ENCODE measurements around the gene CFAP43. TPM values are rescaled to one million over a fixed set of nuclear protein-coding genes. Genes with fewer than 3 reads are reported as not detected.
"Not testable (repeated sequence)": the region's sequence is repeated elsewhere in the genome, so short reads cannot be mapped to it uniquely, and the experiment has no call there.

CFAP43 gene
- total and polyA plus RNA-seq, 5 experiments from 2014 or later = 0.16 to 0.39 TPM; not detected in 3

DNA sequence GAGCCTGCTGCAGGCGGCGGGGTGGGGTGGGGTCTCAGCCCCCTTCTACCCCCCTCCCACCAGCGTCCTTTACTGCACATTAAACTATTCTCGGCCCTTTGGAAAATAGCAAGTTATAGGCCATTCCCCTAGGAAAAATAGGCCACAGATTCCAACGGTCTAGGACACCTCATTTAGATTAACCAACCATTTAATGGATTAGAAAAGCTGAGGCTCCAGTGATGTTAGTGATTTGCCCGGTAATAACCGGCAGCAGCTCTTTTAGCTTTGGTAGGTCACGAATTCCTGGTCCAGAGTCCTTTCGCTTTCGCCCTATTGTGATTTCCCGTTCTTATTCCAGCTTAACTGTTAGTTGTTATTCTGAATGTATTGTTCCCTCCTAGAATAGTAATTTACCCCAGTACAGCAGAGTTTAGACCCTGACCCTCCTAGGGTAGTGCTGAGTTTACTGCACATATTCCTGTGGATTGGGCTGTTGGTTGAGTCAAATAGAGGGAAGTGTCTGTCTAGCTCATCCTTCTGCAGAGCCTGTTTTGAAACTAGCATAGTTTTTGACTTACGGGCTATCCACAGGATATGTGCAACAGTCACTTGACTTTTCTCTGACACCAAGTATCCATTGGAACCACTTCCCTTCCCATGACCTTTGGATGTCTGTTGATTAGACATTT lies 23.3 kb upstream of the CFAP43 start:
- Mint-ChIP-seq H3K36me3 (peaks cover 0 to 32% (median 6%) of the 10 kb centered on the region in 3 donors), H3K27ac (peak overlapping the region; percentile 87 to 98 (median 96)), H3K4me1 (peaks cover 36 to 62% (median 58%) of the 10 kb centered on the region in 4 donors), H3K27me3 (peaks cover 0 to 4% (median 0%) of the 10 kb centered on the region in 5 donors), H3K4me3 (peak overlapping the region; percentile 91 to 99 (median 96)), H3K9me3 (no peaks in the 10 kb centered on the region)
- POLR2A ChIA-PET = interaction anchor here (1.0 to 3.0 kb wide), 6 partner anchors 11 to 355 kb away, joined by 3 to 16 read pairs (median 5); partner anchors contain the start of genes GSTO2 and ITPRIP
- ATAC-seq (peak; percentile 34 to 51), DNase-seq (peak in 2 of 10 donors; percentile 14 to 32)

DNA sequence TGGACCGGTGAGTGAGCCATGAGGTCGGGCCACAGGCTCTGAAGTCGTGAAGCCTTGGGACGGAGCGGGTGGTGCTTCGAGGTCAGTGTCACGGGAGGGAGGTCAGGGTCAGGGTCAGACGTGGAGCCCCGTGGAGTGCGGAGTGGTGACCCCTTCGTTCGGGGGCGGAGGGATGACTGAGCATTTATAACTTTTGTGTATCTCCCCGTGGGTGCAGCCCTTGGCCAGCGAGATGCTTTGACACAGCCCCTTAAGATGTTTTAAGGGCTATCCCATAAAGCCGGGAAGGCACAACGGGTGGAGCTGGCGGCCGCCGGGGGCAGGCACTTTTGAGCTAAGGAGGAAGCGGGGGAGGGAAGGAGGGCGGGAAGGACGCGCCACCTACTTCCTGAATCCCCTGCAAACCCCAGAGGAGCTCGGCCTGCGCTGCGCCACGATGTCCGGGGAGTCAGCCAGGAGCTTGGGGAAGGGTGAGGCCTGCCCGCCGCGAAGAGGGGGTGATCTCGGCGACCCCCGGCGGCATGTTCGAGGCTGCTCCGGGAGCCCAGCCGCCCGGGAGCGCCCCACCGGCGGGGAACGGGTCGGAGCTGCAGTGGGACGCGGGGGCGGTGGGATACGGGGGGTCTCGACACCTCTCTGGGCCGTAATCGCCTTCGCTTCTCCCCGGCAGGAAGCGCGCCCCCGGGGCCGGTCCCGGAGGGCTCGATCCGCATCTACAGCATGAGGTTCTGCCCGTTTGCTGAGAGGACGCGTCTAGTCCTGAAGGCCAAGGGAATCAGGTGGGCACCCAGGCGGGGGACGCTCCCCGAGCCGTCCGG lies 22.5 kb upstream of the CFAP43 start, which contains the start of gene GSTO1:
TSS of gene GSTO1 (plus strand) at position 400 of the 818 bp plus-strand sequence. CDS start at position 437, 37 bp downstream.
- POLR2A ChIA-PET = interaction anchor here (0.7 to 3.0 kb wide), 8 partner anchors 12 to 354 kb away, joined by 3 to 16 read pairs (median 6); partner anchors contain the start of genes GSTO2 and ITPRIP
- no peaks in the 10 kb centered on the region for H3K9me3 Mint-ChIP-seq
- peaks cover 0 to 26% (median 6%) of the 10 kb centered on the region in 3 donors for H3K36me3 Mint-ChIP-seq
- H3K27me3 Mint-ChIP-seq = peaks cover 0 to 4% (median 3%) of the 10 kb centered on the region in 5 donors
- H3K4me3 Mint-ChIP-seq = peak within 1 kb of the TSS; percentile 91 to 99 (median 96)
- ATAC-seq = peak; percentile 55 to 76
- DNase-seq = peak in 9 of 10 donors; percentile 20 to 74 (median 47)
- H3K4me1 Mint-ChIP-seq = peaks cover 30 to 54% (median 50%) of the 10 kb centered on the region in 4 donors
- H3K27ac Mint-ChIP-seq = peak within 1 kb of the TSS; percentile 90 to 98 (median 97)

DNA sequence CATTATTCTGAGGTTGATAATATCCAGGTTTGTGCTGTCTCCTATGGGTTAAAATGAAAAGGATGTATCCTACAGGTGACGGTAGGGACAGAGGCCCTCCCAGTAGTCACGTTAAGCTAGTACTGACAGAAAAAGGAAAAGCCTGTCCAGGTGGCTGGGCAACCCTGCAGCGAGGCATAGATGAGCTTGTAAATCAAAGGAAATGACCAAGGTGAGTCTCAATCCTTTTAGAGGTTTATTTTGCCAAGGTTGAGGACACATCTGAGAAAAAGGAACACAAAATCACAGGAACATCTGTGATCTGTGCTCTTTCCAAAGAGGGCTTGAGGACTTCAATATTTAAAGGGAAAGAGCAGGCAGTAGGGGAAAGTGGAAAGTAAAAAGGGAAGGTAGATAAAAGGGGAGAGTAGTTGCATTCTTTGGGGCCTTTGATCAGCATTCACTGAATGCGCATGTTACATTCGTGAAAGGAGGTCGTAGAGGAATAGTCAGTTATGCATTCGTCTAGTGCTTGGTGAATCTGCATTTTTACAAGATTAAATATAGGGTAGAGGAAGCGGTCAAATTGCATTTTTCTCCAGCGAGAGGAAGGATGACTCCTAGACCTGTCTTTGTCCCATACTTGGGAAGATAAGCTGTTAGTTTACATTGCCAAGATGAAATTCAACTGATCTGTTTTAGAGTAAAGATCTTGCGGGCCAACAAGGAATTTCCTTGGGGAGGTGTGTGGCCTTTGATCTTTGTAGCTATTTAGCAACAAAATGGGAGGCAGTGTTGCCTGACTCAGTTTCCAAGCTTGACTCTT lies 21.6 kb upstream of the CFAP43 start:
- Mint-ChIP-seq H3K9me3 (no peaks in the 10 kb centered on the region), H3K4me1 (peaks cover 25 to 45% (median 41%) of the 10 kb centered on the region in 4 donors), H3K36me3 (peaks cover 0 to 17% (median 0%) of the 10 kb centered on the region in 3 donors), H3K27me3 (peaks cover 0 to 4% (median 3%) of the 10 kb centered on the region in 5 donors), H3K27ac (peak overlapping the region; percentile 90 to 98 (median 96)), H3K4me3 (peak overlapping the region; percentile 91 to 99 (median 96))
- POLR2A ChIA-PET = interaction anchor here (0.7 to 3.0 kb wide), 6 partner anchors 15 to 85 kb away, joined by 3 to 16 read pairs (median 7); partner anchors contain the start of genes GSTO2 and ITPRIP
- peak in 1 of 10 donors; percentile 14 for DNase-seq
- peak in 1 of 2 donors; percentile 20 for ATAC-seq

DNA sequence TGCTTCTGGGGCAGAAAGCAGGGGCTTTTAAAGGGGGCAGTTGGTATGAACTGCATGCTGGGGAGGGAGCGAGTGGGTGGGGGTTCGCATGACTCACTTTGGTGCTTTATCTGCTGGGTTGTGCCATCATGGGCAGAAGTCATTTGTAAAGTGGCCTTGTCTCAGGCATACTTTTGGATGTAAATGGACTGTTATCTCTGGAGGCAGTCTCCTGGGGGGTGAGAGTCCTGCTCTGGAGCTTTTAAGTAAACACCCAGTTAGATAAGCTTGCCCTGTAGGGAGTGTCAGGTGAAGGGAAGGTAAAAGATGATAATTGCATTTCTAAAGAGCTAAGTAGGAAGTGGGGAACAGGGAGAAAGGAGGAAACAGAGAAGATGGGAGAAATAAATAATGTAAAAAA lies 20.9 kb upstream of the CFAP43 start:
- Mint-ChIP-seq H3K36me3 (peaks cover 0 to 10% (median 0%) of the 10 kb centered on the region in 3 donors), H3K9me3 (no peaks in the 10 kb centered on the region), H3K4me1 (peaks cover 20 to 39% (median 35%) of the 10 kb centered on the region in 4 donors), H3K4me3 (peak overlapping the region; percentile 55 to 99 (median 96)), H3K27me3 (peaks cover 0 to 4% (median 3%) of the 10 kb centered on the region in 5 donors), H3K27ac (peak overlapping the region in 2 of 10 donors; percentile 18 to 93)
- ATAC-seq = no peak
- POLR2A ChIA-PET = interaction anchor here (0.7 kb wide), 1 partner anchor 17 kb away, joined by 3 read pairs; no protein-coding TSS in a partner anchor
- DNase-seq = no peak

DNA sequence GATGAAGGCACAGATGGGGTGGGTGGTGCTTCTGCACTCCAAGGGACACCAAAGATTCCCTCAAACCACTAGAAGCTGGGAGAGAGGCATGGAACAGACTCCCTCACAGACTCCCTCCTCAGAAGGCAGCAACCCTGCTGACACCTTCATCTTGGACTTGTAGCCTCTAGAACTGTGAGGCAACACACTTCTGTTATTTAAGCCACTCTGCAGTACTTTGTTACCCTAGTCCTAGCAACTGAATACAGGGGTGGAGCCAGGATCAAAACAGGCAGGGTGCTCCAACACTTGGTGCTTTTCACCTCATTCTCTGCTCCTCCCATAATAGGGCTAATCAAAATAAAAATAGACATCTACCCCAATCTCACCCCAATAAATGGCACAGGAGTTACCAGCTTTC lies 20.2 kb upstream of the CFAP43 start:
- ATAC-seq (no peak), DNase-seq (no peak)
- peaks cover 0 to 1% (median 0%) of the 10 kb centered on the region in 9 donors for H3K9me3 Mint-ChIP-seq
- H3K36me3 Mint-ChIP-seq = peaks cover 0 to 4% (median 0%) of the 10 kb centered on the region in 3 donors
- H3K27me3 Mint-ChIP-seq = peaks cover 0 to 6% (median 3%) of the 10 kb centered on the region in 5 donors
- peak overlapping the region in 2 of 10 donors; percentile 42 to 46 for H3K4me3 Mint-ChIP-seq
- POLR2A ChIA-PET = no interaction called here
- peak overlapping the region in 1 of 10 donors; percentile 67 for H3K27ac Mint-ChIP-seq
- peaks cover 18 to 37% (median 31%) of the 10 kb centered on the region in 4 donors for H3K4me1 Mint-ChIP-seq

DNA sequence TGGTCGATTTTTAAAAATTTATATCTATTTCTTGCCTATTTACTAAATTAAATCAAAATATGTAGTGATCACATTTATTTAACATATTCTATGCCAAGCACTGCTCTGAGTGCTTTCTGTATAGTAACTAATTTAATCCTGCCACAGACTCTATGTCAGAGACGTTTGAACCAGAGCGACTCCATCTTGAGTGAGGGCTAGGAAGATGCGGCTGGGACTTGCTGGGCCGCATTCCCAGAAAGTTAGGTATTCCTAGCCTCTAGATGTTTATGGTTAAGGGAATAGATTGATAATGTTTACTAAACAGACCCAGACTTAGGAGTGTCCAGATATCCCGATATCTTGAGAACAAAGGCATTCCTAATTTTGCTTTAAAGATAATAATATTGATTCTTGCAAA lies 19.3 kb upstream of the CFAP43 start:
- H3K27ac Mint-ChIP-seq = no peak overlapping the region
- peaks cover 16 to 30% (median 27%) of the 10 kb centered on the region in 4 donors for H3K4me1 Mint-ChIP-seq
- H3K36me3 Mint-ChIP-seq = no peaks in the 10 kb centered on the region
- peaks cover 0 to 6% (median 3%) of the 10 kb centered on the region in 5 donors for H3K27me3 Mint-ChIP-seq
- ATAC-seq = no peak
- peaks cover 0 to 2% (median 0%) of the 10 kb centered on the region in 9 donors for H3K9me3 Mint-ChIP-seq
- H3K4me3 Mint-ChIP-seq = no peak overlapping the region
- POLR2A ChIA-PET = no interaction called here
- no peak for DNase-seq

DNA sequence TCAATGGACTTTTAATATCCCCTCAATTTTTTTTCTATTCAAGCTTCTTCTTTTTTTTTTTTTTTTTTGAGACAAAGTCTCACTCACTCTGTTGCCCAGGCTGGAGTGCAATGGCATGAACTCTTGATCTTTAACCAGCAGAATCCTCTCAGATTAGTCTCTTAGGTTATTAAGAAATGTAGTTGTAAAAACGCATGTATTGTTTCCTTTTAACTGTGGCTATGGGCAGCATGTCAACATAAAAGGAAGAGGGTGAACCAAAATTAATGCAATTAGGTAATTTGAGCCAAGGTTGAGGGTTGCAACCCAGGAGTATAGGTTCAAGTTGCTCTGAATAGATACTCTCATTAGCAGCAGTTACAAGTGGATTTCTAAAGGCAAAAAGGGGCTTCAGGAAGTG lies 18.2 kb upstream of the CFAP43 start:
- Mint-ChIP-seq H3K27me3 (peaks cover 0 to 6% (median 3%) of the 10 kb centered on the region in 5 donors), H3K4me1 (peaks cover 8 to 19% (median 16%) of the 10 kb centered on the region in 4 donors), H3K4me3 (no peak overlapping the region), H3K9me3 (peaks cover 0 to 2% (median 0%) of the 10 kb centered on the region in 9 donors), H3K27ac (no peak overlapping the region), H3K36me3 (no peaks in the 10 kb centered on the region)
- POLR2A ChIA-PET = interaction anchor here (0.7 kb wide), 1 partner anchor 79 kb away, joined by 3 read pairs; no protein-coding TSS in a partner anchor
- DNase-seq = no peak
- no peak for ATAC-seq

DNA sequence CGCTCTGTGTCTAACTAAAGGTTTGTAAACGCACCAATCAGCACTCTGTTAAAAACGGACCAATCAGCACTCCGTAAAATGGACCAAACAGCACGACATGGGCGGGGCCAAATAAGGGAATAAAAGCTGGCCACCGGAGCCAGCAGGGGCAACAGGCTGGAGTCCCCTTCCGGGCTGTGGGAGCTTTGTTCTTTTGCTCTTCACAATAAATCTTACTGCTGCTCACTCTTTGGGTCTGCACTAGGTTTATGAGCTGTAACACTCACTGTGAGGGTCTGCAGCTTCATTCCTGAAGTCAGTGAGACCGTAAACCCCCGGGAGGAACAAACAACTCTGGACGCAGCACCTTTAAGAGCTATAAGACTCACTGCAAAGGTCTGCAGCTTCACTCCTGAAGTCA lies 16.8 kb upstream of the CFAP43 start:
- DNase-seq, H3K27me3 Mint-ChIP-seq, H3K36me3 Mint-ChIP-seq, POLR2A ChIA-PET, H3K9me3 Mint-ChIP-seq, H3K4me3 Mint-ChIP-seq, ATAC-seq, H3K27ac Mint-ChIP-seq: not testable (repeated sequence)
- peaks cover 6 to 12% (median 8%) of the 10 kb centered on the region in 4 donors for H3K4me1 Mint-ChIP-seq

DNA sequence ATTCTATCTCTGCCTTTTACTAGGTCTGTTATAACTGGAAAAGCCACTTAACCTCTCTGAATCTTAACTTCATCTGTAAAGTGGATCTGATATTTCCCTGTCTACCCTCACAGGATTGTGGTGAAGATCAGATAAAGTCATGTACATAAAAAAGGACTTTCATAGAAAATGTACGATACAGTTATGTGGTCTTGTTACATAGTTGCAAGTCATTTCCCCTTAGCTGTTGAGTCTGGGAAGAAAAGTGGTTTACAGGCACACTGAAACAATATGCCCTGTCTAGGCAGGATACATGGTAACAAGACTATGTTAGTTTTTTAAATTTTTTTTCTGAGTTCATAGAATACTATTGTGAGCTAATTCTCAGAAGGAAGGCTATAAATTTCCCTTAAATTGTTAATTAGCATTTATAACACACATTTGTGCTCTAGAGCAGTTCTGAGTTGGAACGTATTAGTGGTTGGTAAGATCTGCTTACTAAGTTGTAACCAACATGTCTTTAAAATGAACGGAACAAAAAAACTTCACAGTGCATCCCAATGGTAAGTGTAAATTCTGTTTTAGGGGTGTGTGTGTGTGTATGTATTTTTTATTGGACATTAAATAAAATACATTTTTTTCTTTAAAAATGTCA lies 15.5 kb upstream of the CFAP43 start:
- H3K36me3 Mint-ChIP-seq = no peaks in the 10 kb centered on the region
- H3K4me1 Mint-ChIP-seq = peaks cover 0 to 5% (median 0%) of the 10 kb centered on the region in 4 donors
- H3K4me3 Mint-ChIP-seq = no peak overlapping the region
- peaks cover 0 to 2% (median 0%) of the 10 kb centered on the region in 9 donors for H3K9me3 Mint-ChIP-seq
- H3K27ac Mint-ChIP-seq = no peak overlapping the region
- POLR2A ChIA-PET = interaction anchor here (0.6 kb wide), 1 partner anchor 480 kb away, joined by 3 read pairs; no protein-coding TSS in a partner anchor
- H3K27me3 Mint-ChIP-seq = peaks cover 0 to 11% (median 5%) of the 10 kb centered on the region in 5 donors
- DNase-seq (no peak), ATAC-seq (no peak)

DNA sequence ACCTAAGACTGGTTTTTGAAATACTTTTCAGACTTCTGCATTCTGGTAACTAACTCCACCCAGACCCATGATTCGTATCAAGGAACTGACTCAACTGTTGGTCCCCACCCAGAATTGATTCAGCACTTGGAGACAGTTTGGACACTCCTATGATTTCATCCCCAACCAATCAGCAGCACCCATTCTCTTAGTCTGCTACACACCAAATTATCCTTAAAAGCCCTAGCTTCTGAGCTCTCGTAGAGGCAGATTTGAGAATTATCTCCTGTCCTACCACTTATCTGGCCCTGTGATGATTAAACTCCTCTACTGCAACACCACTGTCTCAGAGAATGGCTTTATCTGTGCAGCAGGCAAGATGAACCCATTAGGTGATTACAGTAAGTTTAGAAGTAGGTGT lies 14.8 kb upstream of the CFAP43 start:
- Mint-ChIP-seq H3K9me3 (peaks cover 0 to 2% (median 0%) of the 10 kb centered on the region in 9 donors), H3K4me3 (no peak overlapping the region), H3K27ac (no peak overlapping the region), H3K36me3 (no peaks in the 10 kb centered on the region), H3K4me1 (peaks cover 0 to 5% (median 0%) of the 10 kb centered on the region in 4 donors), H3K27me3 (peaks cover 1 to 12% (median 5%) of the 10 kb centered on the region in 5 donors)
- DNase-seq (no peak), ATAC-seq (no peak)
- POLR2A ChIA-PET = no interaction called here

DNA sequence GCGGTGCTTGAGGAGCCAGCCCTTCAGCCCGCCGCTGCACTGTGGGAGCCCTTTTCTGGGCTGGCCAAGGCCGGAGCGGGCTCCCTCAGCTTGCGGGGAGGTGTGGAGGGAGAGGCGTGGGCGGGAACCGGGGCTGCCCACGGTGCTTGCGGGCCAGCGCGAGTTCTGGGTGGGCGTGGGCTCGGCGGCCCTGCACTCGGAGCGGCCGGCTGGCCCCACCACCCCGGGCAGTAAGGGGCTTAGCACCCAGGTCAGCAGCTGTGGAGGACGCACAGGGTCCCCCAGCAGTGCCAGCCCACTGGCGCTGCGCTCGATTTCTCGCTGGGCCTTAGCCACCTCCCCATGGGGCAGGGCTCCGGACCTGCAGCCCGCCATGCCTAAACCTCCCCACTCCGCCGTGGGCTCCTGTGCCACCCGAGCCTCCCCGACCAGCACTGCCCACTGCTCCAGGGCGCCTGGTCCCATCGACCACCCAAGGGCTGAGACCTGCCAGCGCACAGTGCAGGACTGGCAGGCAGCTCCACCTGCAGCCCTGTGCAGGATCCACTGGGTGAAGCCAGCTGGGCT lies 13.0 kb upstream of the CFAP43 start:
- Mint-ChIP-seq H3K36me3 (no peaks in the 10 kb centered on the region), H3K4me3 (no peak overlapping the region), H3K27me3 (peaks cover 6 to 12% (median 7%) of the 10 kb centered on the region in 5 donors), H3K9me3 (peaks cover 0 to 2% (median 0%) of the 10 kb centered on the region in 9 donors), H3K4me1 (peaks cover 0 to 5% (median 0%) of the 10 kb centered on the region in 4 donors), H3K27ac (no peak overlapping the region)
- no peak for DNase-seq
- no peak for ATAC-seq
- POLR2A ChIA-PET = no interaction called here

Measured in naive thymus-derived CD8-positive, alpha-beta T cell (primary cell).